ENCODE measurements around the gene IRF6. TPM values are rescaled to one million over a fixed set of nuclear protein-coding genes. Genes with fewer than 3 reads are reported as not detected.

IRF6 gene
- total and polyA plus RNA-seq, 2 of the 8 experiments (the other 6 are each of a cell fraction or from before 2014, with no cell fraction given), result 9.6 to 13.4 TPM

DNA sequence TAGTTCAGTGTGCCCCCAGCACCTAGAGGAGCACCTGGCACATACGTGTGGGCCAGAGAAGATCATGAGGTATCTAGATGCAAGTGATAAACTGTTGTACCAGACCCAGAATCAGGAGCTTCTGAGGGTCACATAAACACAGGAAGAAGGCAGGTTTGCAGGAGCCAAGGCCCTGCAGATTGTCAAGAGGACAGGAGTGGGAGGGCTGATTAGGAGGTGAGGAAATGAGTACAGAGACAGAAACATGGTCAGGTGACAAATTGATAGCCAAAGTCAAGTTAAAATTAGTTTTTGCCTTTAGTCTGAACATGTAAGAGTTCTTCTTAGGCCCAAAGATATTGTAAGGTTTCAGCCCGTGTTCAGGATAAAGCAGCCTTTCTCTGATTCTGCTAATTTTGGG lies 64.1 kb downstream of the IRF6 start:
- Histone ChIP-seq H2BK120ac (replicated peaks; ENCODE audit: low read depth, low read length) (no peak overlapping the region), H4K20me1 (replicated peaks in 1 of 2; ENCODE audit: control insufficient read depth in 1 of 2, insufficient read depth in 2 of 2, low read length in 2 of 2) (no peaks in the 10 kb centered on the region), H2BK12ac (ENCODE audit: low read depth, low read length) (no peak overlapping the region), H2BK15ac (ENCODE audit: low read length) (no peak overlapping the region), H3K56ac (replicated peaks; ENCODE audit: insufficient read length, low read depth, low read length) (no peak overlapping the region), H3K23ac (ENCODE audit: insufficient read length) (no peak overlapping the region), H4K8ac (ENCODE audit: extremely low read depth, insufficient read depth, low read length) (no peak overlapping the region), H2AFZ (ENCODE audit: low read length) (no peak overlapping the region), H3K79me1 (ENCODE audit: low read depth, low read length) (no peaks in the 10 kb centered on the region), H3K18ac (ENCODE audit: extremely low read depth, low read length) (no peak overlapping the region), H4K5ac (ENCODE audit: insufficient read length, low read depth, low read length) (no peak overlapping the region), H3K9ac (replicated peaks in 1 of 4; ENCODE audit: extremely low read depth in 1 of 4, low read depth in 3 of 4, low read length in 3 of 4) (no peak overlapping the region), H3K4ac (replicated peaks; ENCODE audit: insufficient read length, low read depth, low read length) (no peak overlapping the region), H2BK5ac (ENCODE audit: low read depth, low read length) (no peak overlapping the region), H3K4me3 (ENCODE audit: extremely low read depth in 1 of 4, insufficient read depth in 2 of 4, low read depth in 3 of 4, low read length in 4 of 4) (no peak overlapping the region), H3K4me2 (ENCODE audit: insufficient read depth in 1 of 2, low read depth in 2 of 2, low read length in 2 of 2) (no peak overlapping the region), H3K27ac (ENCODE audit: low read depth, low read length) (no peak overlapping the region), H3K9me3 (ENCODE audit: insufficient read depth in 2 of 2, low read depth in 1 of 2, low read length in 1 of 2) (no peaks in the 10 kb centered on the region), H3K23me2 (ENCODE audit: low read depth, low read length) (no peaks in the 10 kb centered on the region), H3K36me3 (ENCODE audit: control insufficient read depth in 2 of 4, insufficient read depth in 4 of 4, low read length in 3 of 4) (no peaks in the 10 kb centered on the region), H3K27me3 (replicated peaks in 1 of 4; ENCODE audit: control insufficient read depth in 3 of 4, extremely low read depth in 1 of 4, insufficient read depth in 3 of 4, low read length in 3 of 4) (no peaks in the 10 kb centered on the region; a peak in 1 of 7 replicates), H2BK20ac (ENCODE audit: low read length) (no peak overlapping the region), H4K91ac (replicated peaks; ENCODE audit: insufficient read length, low read length) (no peak overlapping the region), H3K4me1 (replicated peaks in 1 of 4; ENCODE audit: control insufficient read depth in 3 of 4, insufficient read depth in 4 of 4, low read length in 3 of 4) (no peaks in the 10 kb centered on the region), H3K79me2 (ENCODE audit: control insufficient read depth in 1 of 2, insufficient read depth in 2 of 2, low read length in 2 of 2) (no peaks in the 10 kb centered on the region), H2AK5ac (ENCODE audit: low read depth, low read length) (no peak overlapping the region), H3K14ac (ENCODE audit: insufficient read length) (no peak overlapping the region)
- ChIA-PET POLR2A (ENCODE audit: partially characterized antibody) (no interaction called here), CTCF (ENCODE audit: partially characterized antibody) (no interaction called here)
- 87% methylated on average over 2 of the region's 2 CpGs; no CpG with 5 or more reads in 1 of the 2 experiments for WGBS, 2 experiments (ENCODE audit: extremely low coverage in 1 of 2, insufficient coverage in 1 of 2, insufficient read length in 1 of 2, insufficient replicate concordance in 2 of 2, low coverage in 1 of 2, low lambda C conversion rate in 2 of 2, missing lambda C conversion rate in 1 of 2)
- no peak for DNase-seq (ENCODE audit: low read depth in 1 of 2, low spot score in 2 of 2)
- no peak for FAIRE-seq
- TF ChIP-seq CREB1 (IDR thresholded peaks at IDR 0.05) (no peak), CBX8 (IDR thresholded peaks at IDR 0.05; ENCODE audit: borderline replicate concordance, low read depth, low read length) (no peak)

All from H1 (cell line).